ENCODE data around the gene GLTPD2. TPM values are rescaled to one million over a fixed set of nuclear protein-coding genes. Genes with fewer than 3 reads are reported as not detected.

Gene GLTPD2
- total RNA-seq, 2 experiments from 2014 or later = not detected

DNA sequence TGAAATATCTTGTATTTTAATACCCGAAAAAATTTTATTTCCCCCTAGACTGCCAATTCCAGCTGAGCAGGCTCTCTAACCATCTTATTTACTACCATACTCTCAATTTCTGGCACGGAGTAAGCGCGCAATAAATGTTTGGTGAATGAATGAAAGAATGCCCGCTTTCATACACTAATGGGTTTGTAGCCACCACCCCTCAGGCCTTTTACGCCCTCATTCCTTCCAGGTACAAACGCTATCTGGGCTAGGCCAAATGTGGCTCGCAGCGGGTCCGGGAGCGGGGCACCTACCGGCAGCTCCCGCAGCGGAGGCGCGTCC, 17.7 kb downstream of the GLTPD2 start:
- CTCF ChIA-PET = interaction anchor here (1.0 to 3.5 kb wide), 5 partner anchors 11 to 96 kb away, joined by 3 to 29 read pairs (median 5); partner anchors contain the start of genes ARRB2, GLTPD2 and PSMB6
- Mint-ChIP-seq H3K4me3 (peak overlapping the region; percentile 67), H3K9me3 (ENCODE audit: low read depth) (no peaks in the 10 kb centered on the region), H3K27me3 (no peaks in the 10 kb centered on the region), H3K36me3 (peaks cover 3% of the 10 kb centered on the region), H3K4me1 (peaks cover 13% of the 10 kb centered on the region), H3K27ac (no peak overlapping the region)
- DNase-seq = no peak
- ATAC-seq = no peak

GRCh38 chr17:4806777-4807604, 18.2 kb downstream of the GLTPD2 start, which contains the start of gene PLD2:
Gene PLD2 (plus strand): TSS chr17:4807152. CDS start chr17:4807773, 621 bp downstream.
- Mint-ChIP-seq H3K27me3 (no peaks in the 10 kb centered on the region), H3K4me3 (peak within 1 kb of the TSS; percentile 69), H3K4me1 (peaks cover 13% of the 10 kb centered on the region), H3K9me3 (ENCODE audit: low read depth) (no peaks in the 10 kb centered on the region), H3K27ac (no peak within 1 kb of the TSS), H3K36me3 (peaks cover 3% of the 10 kb centered on the region)
- ATAC-seq (peak; percentile 99), DNase-seq (peak; percentile 89)
- CTCF ChIA-PET = interaction anchor here (0.9 to 3.5 kb wide), 7 partner anchors 11 to 97 kb away, joined by 3 to 29 read pairs (median 4); partner anchors contain the start of genes ARRB2, GLTPD2, MINK1 and PSMB6

DNA sequence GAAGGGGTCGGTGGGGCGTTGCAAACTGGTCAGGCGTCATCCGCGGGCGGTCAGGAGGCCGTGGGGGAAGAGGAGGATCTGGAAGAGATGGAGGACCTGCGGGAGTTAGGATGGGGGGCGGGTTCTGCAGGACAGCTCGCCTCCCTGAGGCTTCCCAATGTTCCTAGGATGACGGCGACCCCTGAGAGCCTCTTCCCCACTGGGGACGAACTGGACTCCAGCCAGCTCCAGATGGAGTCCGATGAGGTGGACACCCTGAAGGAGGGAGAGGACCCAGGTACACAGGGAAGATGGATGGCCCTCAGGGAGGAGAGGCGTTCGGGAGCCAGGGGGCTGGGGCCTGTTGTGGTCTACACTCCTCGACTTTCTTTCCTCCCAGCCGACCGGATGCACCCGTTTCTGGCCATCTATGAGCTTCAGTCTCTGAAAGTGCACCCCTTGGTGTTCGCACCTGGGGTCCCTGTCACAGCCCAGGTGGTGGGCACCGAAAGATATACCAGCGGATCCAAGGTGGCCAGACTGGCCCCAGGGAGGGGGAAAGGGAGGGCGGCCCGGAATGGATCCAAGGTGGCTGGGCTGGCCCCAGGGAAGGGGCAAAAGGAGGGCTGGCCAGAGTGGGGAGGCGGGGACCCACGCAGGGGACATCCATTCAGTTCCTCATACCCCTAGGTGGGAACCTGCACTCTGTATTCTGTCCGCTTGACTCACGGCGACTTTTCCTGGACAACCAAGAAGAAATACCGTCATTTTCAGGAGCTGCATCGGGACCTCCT, 19.0 kb downstream of the GLTPD2 start:
- Mint-ChIP-seq H3K27me3 (no peaks in the 10 kb centered on the region), H3K4me1 (peaks cover 13% of the 10 kb centered on the region), H3K9me3 (ENCODE audit: low read depth) (no peaks in the 10 kb centered on the region), H3K27ac (no peak overlapping the region), H3K4me3 (peak overlapping the region; percentile 69), H3K36me3 (peaks cover 3% of the 10 kb centered on the region)
- DNase-seq (no peak), ATAC-seq (no peak)
- CTCF ChIA-PET = interaction anchor here (0.9 to 3.5 kb wide), 5 partner anchors 12 to 74 kb away, joined by 3 to 29 read pairs (median 4); partner anchors contain the start of genes GLTPD2, MINK1 and PSMB6

GRCh38 chr17:4808378-4808767, 19.6 kb downstream of the GLTPD2 start:
- Mint-ChIP-seq H3K27me3 (no peaks in the 10 kb centered on the region), H3K9me3 (ENCODE audit: low read depth) (no peaks in the 10 kb centered on the region), H3K36me3 (peaks cover 3% of the 10 kb centered on the region), H3K27ac (no peak overlapping the region), H3K4me3 (peak overlapping the region; percentile 69), H3K4me1 (peaks cover 13% of the 10 kb centered on the region)
- DNase-seq (no peak), ATAC-seq (no peak)
- CTCF ChIA-PET = interaction anchor here (1.6 to 3.5 kb wide), 2 partner anchors 19 to 25 kb away, joined by 4 to 29 read pairs; partner anchors contain the start of genes GLTPD2 and MINK1

DNA sequence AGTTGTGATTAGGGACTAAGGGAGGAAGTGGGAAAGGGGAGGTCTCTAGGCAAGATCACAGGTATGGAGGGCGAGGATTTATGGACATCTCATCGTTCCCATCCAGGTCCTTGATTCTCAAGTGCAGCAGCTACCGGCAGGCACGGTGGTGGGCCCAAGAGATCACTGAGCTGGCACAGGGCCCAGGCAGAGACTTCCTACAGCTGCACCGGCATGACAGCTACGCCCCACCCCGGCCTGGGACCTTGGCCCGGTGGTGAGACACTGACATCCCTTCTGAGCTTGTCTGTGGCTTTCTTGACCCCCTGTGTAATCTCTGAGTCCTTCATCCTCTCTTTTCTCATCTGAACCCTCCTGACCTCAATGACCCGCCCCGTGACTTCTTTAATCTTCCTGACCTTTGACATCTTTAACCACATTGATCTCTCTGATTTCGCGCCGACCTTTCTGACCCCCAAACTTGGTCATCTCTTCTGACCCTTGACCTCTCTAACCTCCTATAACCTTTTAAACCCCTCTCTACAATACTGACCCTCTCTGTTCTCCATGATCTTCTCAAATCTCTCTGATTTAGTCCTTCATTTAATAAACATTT, 22.0 kb downstream of the GLTPD2 start:
- no peak for DNase-seq
- Mint-ChIP-seq H3K4me3 (no peak overlapping the region), H3K9me3 (ENCODE audit: low read depth) (no peaks in the 10 kb centered on the region), H3K4me1 (peaks cover 13% of the 10 kb centered on the region), H3K36me3 (peaks cover 3% of the 10 kb centered on the region), H3K27me3 (no peaks in the 10 kb centered on the region), H3K27ac (no peak overlapping the region)
- no peak for ATAC-seq
- CTCF ChIA-PET = interaction anchor here (0.7 kb wide), 1 partner anchor 15 kb away, joined by 3 read pairs; the partner anchor contains the start of gene PSMB6

GRCh38 chr17:4811471-4811870, 22.7 kb downstream of the GLTPD2 start:
- DNase-seq = no peak
- no peak for ATAC-seq
- Mint-ChIP-seq H3K27me3 (no peaks in the 10 kb centered on the region), H3K36me3 (peaks cover 3% of the 10 kb centered on the region), H3K9me3 (ENCODE audit: low read depth) (no peaks in the 10 kb centered on the region), H3K27ac (no peak overlapping the region), H3K4me1 (peaks cover 7% of the 10 kb centered on the region), H3K4me3 (no peak overlapping the region)
- CTCF ChIA-PET = no interaction called here

- ATAC-seq (no peak), DNase-seq (no peak)
- no peaks in the 10 kb centered on the region for H3K9me3 Mint-ChIP-seq (ENCODE audit: low read depth)
- no peak overlapping the region for H3K4me3 Mint-ChIP-seq
- peaks cover 3% of the 10 kb centered on the region for H3K36me3 Mint-ChIP-seq
- CTCF ChIA-PET = interaction anchor here (0.6 kb wide), 1 partner anchor 80 kb away, joined by 3 read pairs; no protein-coding TSS in a partner anchor
- H3K27me3 Mint-ChIP-seq = no peaks in the 10 kb centered on the region
- no peak overlapping the region for H3K27ac Mint-ChIP-seq
- peaks cover 7% of the 10 kb centered on the region for H3K4me1 Mint-ChIP-seq
These were observed 23.9 kb downstream of the GLTPD2 start for GRCh38 chr17:4812690-4813089.

DNA sequence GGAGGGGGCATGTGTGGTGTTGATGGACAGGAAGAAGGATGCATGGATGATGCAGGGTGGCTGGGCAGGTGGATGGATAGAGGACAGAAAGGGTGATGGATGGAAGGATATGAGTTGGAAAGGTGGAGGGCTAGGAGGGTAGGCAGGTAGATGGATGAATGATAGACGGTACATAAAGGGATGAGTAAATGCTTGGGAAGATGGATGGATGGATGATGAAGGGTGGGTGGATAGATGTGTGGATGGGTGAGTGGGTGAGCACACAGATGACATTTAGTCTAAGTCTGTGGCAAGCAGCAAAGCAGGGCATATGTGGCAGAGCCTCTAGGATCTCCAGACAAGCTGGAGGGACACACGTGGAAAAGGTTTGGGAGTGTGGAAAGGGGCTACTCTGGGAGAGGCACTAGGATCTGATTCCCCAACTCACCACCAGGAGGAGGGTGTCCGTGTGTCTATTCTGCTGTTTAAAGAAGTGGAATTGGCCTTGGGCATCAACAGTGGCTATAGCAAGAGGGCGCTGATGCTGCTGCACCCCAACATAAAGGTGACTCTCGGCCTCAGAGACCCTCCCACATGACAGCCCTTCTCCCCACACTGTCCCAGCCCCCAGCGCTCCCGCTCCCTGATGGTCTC, 26.4 kb downstream of the GLTPD2 start:
- no peaks in the 10 kb centered on the region for H3K9me3 Mint-ChIP-seq (ENCODE audit: low read depth)
- peaks cover 2% of the 10 kb centered on the region for H3K4me1 Mint-ChIP-seq
- peaks cover 3% of the 10 kb centered on the region for H3K36me3 Mint-ChIP-seq
- H3K27me3 Mint-ChIP-seq = no peaks in the 10 kb centered on the region
- no peak overlapping the region for H3K27ac Mint-ChIP-seq
- no peak overlapping the region for H3K4me3 Mint-ChIP-seq
- CTCF ChIA-PET = no interaction called here
- ATAC-seq (no peak), DNase-seq (no peak)

- Mint-ChIP-seq H3K27me3 (no peaks in the 10 kb centered on the region), H3K4me1 (no peaks in the 10 kb centered on the region), H3K36me3 (no peaks in the 10 kb centered on the region), H3K4me3 (no peak overlapping the region), H3K27ac (no peak overlapping the region), H3K9me3 (ENCODE audit: low read depth) (no peaks in the 10 kb centered on the region)
- no peak for DNase-seq
- CTCF ChIA-PET = no interaction called here
- ATAC-seq = no peak
These were observed 28.1 kb downstream of the GLTPD2 start for GRCh38 chr17:4816826-4817225.

- ATAC-seq (no peak), DNase-seq (no peak)
- H3K4me1 Mint-ChIP-seq = no peaks in the 10 kb centered on the region
These were observed 29.5 kb downstream of the GLTPD2 start for GRCh38 chr17:4818276-4818675.

DNA sequence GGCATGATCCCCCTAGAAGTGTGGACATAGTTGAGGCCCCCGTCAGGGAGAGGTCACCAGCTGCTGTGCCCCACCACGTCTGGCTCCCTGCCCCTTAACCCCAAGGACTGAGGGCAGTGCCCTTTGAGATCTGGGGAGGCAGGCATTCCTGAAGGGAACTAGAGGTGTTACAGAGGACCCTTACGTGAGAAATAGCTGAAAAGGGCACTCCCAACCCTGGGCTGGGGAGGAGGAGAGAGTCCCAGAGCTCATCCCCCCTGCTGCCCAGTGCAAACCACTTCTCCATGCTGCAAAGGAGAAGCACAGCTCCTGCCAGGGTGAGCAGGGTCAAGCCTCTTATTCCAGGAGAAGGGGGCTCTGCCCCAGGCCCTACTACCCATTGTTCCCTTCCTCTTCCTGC, 34.1 kb downstream of the GLTPD2 start:
- no peaks in the 10 kb centered on the region for H3K4me1 Mint-ChIP-seq
- H3K4me3 Mint-ChIP-seq = no peak overlapping the region
- no peaks in the 10 kb centered on the region for H3K27me3 Mint-ChIP-seq
- no peaks in the 10 kb centered on the region for H3K9me3 Mint-ChIP-seq (ENCODE audit: low read depth)
- CTCF ChIA-PET = interaction anchor here (0.6 to 1.4 kb wide), 2 partner anchors 16 to 579 kb away, joined by 3 read pairs; partner anchors contain the start of gene PLD2
- DNase-seq (no peak), ATAC-seq (no peak)
- H3K36me3 Mint-ChIP-seq = no peaks in the 10 kb centered on the region
- H3K27ac Mint-ChIP-seq = no peak overlapping the region

More at GRCh38 chr17:4818276-4818675, 29.5 kb downstream of the GLTPD2 start:
- Mint-ChIP-seq H3K36me3 (no peaks in the 10 kb centered on the region), H3K27ac (no peak overlapping the region), H3K27me3 (no peaks in the 10 kb centered on the region), H3K4me3 (no peak overlapping the region), H3K9me3 (ENCODE audit: low read depth) (no peaks in the 10 kb centered on the region)
- CTCF ChIA-PET = no interaction called here

GRCh38 chr17:4823373-4824089, 34.8 kb downstream of the GLTPD2 start:
- no peak for ATAC-seq
- Mint-ChIP-seq H3K9me3 (ENCODE audit: low read depth) (no peaks in the 10 kb centered on the region), H3K27me3 (no peaks in the 10 kb centered on the region), H3K27ac (no peak overlapping the region), H3K4me3 (no peak overlapping the region), H3K36me3 (no peaks in the 10 kb centered on the region), H3K4me1 (no peaks in the 10 kb centered on the region)
- CTCF ChIA-PET = interaction anchor here (1.4 kb wide), 1 partner anchor 17 kb away, joined by 3 read pairs; the partner anchor contains the start of gene PLD2
- DNase-seq = no peak
